Measurements from ENCODE around the gene BOD1L1.

DNA sequence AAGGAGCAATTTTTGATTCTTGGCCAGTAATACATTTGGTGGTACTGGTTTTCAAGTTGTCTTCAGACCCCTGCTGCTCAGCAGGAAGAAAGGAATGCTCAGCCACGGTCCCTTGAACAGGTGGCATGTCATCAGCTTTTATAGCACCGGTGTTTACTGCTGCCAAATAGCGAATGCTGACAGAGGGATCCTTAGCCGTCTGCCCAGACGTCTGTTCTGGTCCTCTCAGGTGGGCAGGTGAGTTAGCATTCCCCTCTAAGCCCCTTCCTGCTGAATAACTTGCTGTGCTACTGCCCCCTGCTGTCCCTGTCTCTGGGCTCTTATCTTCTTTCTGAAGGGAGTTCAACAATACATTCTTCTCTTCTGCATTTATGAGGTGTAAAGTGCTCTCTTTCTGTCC is 28.4 kb downstream of the BOD1L1 start:
- TF ChIP-seq CTCF (IDR thresholded peaks at IDR 0.05) (no peak), POLR2AphosphoS5 (IDR thresholded peaks at IDR 0.05) (no peak)
